HG03558 (cell line): ENCODE results near the gene HS3ST4.
"Not testable (repeated sequence)": the region's sequence is repeated elsewhere in the genome, so short reads cannot be mapped to it uniquely, and the experiment has no call there.

ENCODE experiments used
- ATAC-seq: cut with Tn5 transposase; IDR thresholded peaks from one replicate; pipeline ENCODE4 v1.9.1; 2021; ENCODE audit warnings: moderate number of reproducible peaks; ENCODE audit not compliant: unreplicated experiment; ENCODE audit errors: extremely low read depth

Gene HS3ST4

GRCh38 chr16:25729188-25729915, 37.6 kb downstream of the HS3ST4 start:
- no peak for ATAC-seq

- no peak for ATAC-seq
Measured at GRCh38 chr16:25730396-25730795, 38.6 kb downstream of the HS3ST4 start.

- no peak for ATAC-seq
Measured at GRCh38 chr16:25734430-25735385, 42.9 kb downstream of the HS3ST4 start.

- no peak for ATAC-seq
Measured at GRCh38 chr16:25735645-25736044, 43.9 kb downstream of the HS3ST4 start.

- no peak for ATAC-seq
Measured at GRCh38 chr16:25747160-25747758, 55.5 kb downstream of the HS3ST4 start.

GRCh38 chr16:25748092-25748654, 56.4 kb downstream of the HS3ST4 start:
- no peak for ATAC-seq

- no peak for ATAC-seq
Measured at GRCh38 chr16:25750488-25751216, 58.9 kb downstream of the HS3ST4 start.

GRCh38 chr16:25751230-25751835, 59.6 kb downstream of the HS3ST4 start:
- no peak for ATAC-seq

GRCh38 chr16:25764466-25764865, 72.7 kb downstream of the HS3ST4 start:
- ATAC-seq: no peak

GRCh38 chr16:25771216-25771615, 79.5 kb downstream of the HS3ST4 start:
- no peak for ATAC-seq

- ATAC-seq: no peak
Measured at GRCh38 chr16:25771812-25772568, 80.2 kb downstream of the HS3ST4 start.

- ATAC-seq: not testable (repeated sequence)
Measured at GRCh38 chr16:25776214-25776613, 84.5 kb downstream of the HS3ST4 start.

- no peak for ATAC-seq
Measured at GRCh38 chr16:25783226-25783625, 91.5 kb downstream of the HS3ST4 start.

GRCh38 chr16:25785361-25785760, 93.6 kb downstream of the HS3ST4 start:
- no peak for ATAC-seq

GRCh38 chr16:25786748-25787147, 95.0 kb downstream of the HS3ST4 start:
- no peak for ATAC-seq

- no peak for ATAC-seq
Measured at GRCh38 chr16:25788637-25789036, 96.9 kb downstream of the HS3ST4 start.

- no peak for ATAC-seq
Measured at GRCh38 chr16:25796239-25796638, 104.5 kb downstream of the HS3ST4 start.

- ATAC-seq: no peak
Measured at GRCh38 chr16:25798065-25798464, 106.3 kb downstream of the HS3ST4 start.

- ATAC-seq: no peak
Measured at GRCh38 chr16:25799816-25800215, 108.1 kb downstream of the HS3ST4 start.
